KG1 (cell line): ENCODE results near the gene B4GALT2.
A peak's percentile ranks its signal among the peaks of the same experiment; 100 is the strongest.

Experiments used
- DNase-seq: peaks from one replicate; lab custom pipeline; 2025; lab: John Stamatoyannopoulos, UW

B4GALT2 gene

GRCh38 chr1:44029911-44030604 lies 51.0 kb downstream of the B4GALT2 start:
- DNase-seq: peak; percentile 86

GRCh38 chr1:44030605-44031251 lies 51.7 kb downstream of the B4GALT2 start:
- peak; percentile 32 for DNase-seq

GRCh38 chr1:44031252-44032169 lies 52.5 kb downstream of the B4GALT2 start, which contains the start of gene SLC6A9:
TSS of gene SLC6A9 (minus strand) at chr1:44031462. CDS start at chr1:44024277, 7,185 bp downstream.
- DNase-seq: no peak

- no peak for DNase-seq
These were observed 53.3 kb downstream of the B4GALT2 start for GRCh38 chr1:44032170-44032790.

GRCh38 chr1:44033041-44033575 lies 54.1 kb downstream of the B4GALT2 start:
- DNase-seq: no peak

GRCh38 chr1:44033756-44034155 lies 54.7 kb downstream of the B4GALT2 start:
- DNase-seq: no peak

GRCh38 chr1:44034423-44034822 lies 55.4 kb downstream of the B4GALT2 start:
- DNase-seq: no peak

- no peak for DNase-seq
These were observed 56.1 kb downstream of the B4GALT2 start for GRCh38 chr1:44034976-44035716.

- no peak for DNase-seq
These were observed 56.9 kb downstream of the B4GALT2 start for GRCh38 chr1:44035726-44036408.

GRCh38 chr1:44036409-44037139 lies 57.6 kb downstream of the B4GALT2 start:
- DNase-seq: peak; percentile 41

- no peak for DNase-seq
These were observed 58.1 kb downstream of the B4GALT2 start for GRCh38 chr1:44037154-44037553.

GRCh38 chr1:44038876-44039657 lies 60.1 kb downstream of the B4GALT2 start:
- DNase-seq: no peak

GRCh38 chr1:44040418-44040817 lies 61.4 kb downstream of the B4GALT2 start:
- DNase-seq: no peak
